Measurements from ENCODE around the gene GAREM2.

Gene GAREM2

GRCh38 chr2:26230806-26231205 lies 57.9 kb downstream of the GAREM2 start:
- no peak for DNase-seq (ENCODE audit: low read depth in 4 of 4, low spot score in 1 of 4)

- DNase-seq (ENCODE audit: low read depth in 4 of 4, low spot score in 1 of 4): no peak
Measured at GRCh38 chr2:26235089-26235488, 62.2 kb downstream of the GAREM2 start.

- no peak for DNase-seq (ENCODE audit: low read depth in 4 of 4, low spot score in 1 of 4)
Measured at GRCh38 chr2:26237868-26238267, 65.0 kb downstream of the GAREM2 start.

GRCh38 chr2:26238311-26238958 lies 65.5 kb downstream of the GAREM2 start:
- DNase-seq (ENCODE audit: low read depth in 4 of 4, low spot score in 1 of 4): no peak

Measured in stimulated activated CD4-positive, alpha-beta T cell treated with anti-CD3 and anti-CD28 coated beads, Interleukin-1b, Interleukin-23, amount 100 ng/mL, for 24 hours (primary cell).